HG03045 (cell line): ENCODE results near the gene NR2F2.
A peak's percentile ranks its signal among the peaks of the same experiment; 100 is the strongest.

Experiments
- ATAC-seq: cut with Tn5 transposase; IDR thresholded peaks from one replicate; pipeline ENCODE4 v1.9.1; 2021; ENCODE audit warnings: mild to moderate bottlenecking, moderate library complexity; ENCODE audit not compliant: unreplicated experiment

Gene NR2F2

GRCh38 chr15:96352604-96353405 lies 22.3 kb downstream of the NR2F2 start:
- no peak for ATAC-seq

- no peak for ATAC-seq
Observed at GRCh38 chr15:96353416-96353929, 23.0 kb downstream of the NR2F2 start.

GRCh38 chr15:96353930-96354730 lies 23.6 kb downstream of the NR2F2 start:
- ATAC-seq: no peak

GRCh38 chr15:96354731-96355567 lies 24.4 kb downstream of the NR2F2 start:
- no peak for ATAC-seq

- no peak for ATAC-seq
Observed at GRCh38 chr15:96355568-96356187, 25.2 kb downstream of the NR2F2 start.

GRCh38 chr15:96356494-96357455 lies 26.3 kb downstream of the NR2F2 start:
- ATAC-seq: peak; percentile 79

GRCh38 chr15:96358001-96358801 lies 27.7 kb downstream of the NR2F2 start:
- ATAC-seq: no peak

GRCh38 chr15:96358821-96359615 lies 28.5 kb downstream of the NR2F2 start:
- ATAC-seq: no peak

GRCh38 chr15:96359616-96360521 lies 29.4 kb downstream of the NR2F2 start:
- no peak for ATAC-seq

- no peak for ATAC-seq
Observed at GRCh38 chr15:96360581-96361308, 30.2 kb downstream of the NR2F2 start.

GRCh38 chr15:96361309-96362010 lies 31.0 kb downstream of the NR2F2 start:
- no peak for ATAC-seq

- no peak for ATAC-seq
Observed at GRCh38 chr15:96362011-96362754, 31.7 kb downstream of the NR2F2 start.

- ATAC-seq: no peak
Observed at GRCh38 chr15:96362755-96363651, 32.5 kb downstream of the NR2F2 start.

GRCh38 chr15:96363707-96364106 lies 33.2 kb downstream of the NR2F2 start:
- no peak for ATAC-seq
